Measurements from ENCODE around the gene PCDHB7. TPM values are rescaled to one million over a fixed set of nuclear protein-coding genes. Genes with fewer than 3 reads are reported as not detected.
"Not testable (repeated sequence)": the region's sequence is repeated elsewhere in the genome, so short reads cannot be mapped to it uniquely, and the experiment has no call there.

The PCDHB7 gene
- total RNA-seq, 1 experiment from 2014 or later, result not detected

GRCh38 chr5:141192110-141192725, 19.8 kb downstream of the PCDHB7 start, which contains the start of gene PCDHB10:
Gene PCDHB10, plus strand, starts transcription at chr5:141192353. Its CDS starts 200 bp downstream, at chr5:141192553.
- DNase-seq (ENCODE audit: low read depth, low spot score), result peak; percentile 32
- intact Hi-C loops (cut with micrococcal nuclease), result loop anchor here (2.0 kb wide), 1 partner anchor 367 kb away; no protein-coding TSS in a partner anchor
- H2AFZ ChIP-seq (ENCODE audit: low read depth, low read length, poor library complexity, severe bottlenecking), result no peak within 1 kb of the TSS
- no peak within 1 kb of the TSS for H3K9ac ChIP-seq (ENCODE audit: low read length)
- H3K27ac ChIP-seq (ENCODE audit: low read depth, low read length), result no peak within 1 kb of the TSS
- no peaks in the 10 kb centered on the region for H3K79me2 ChIP-seq (ENCODE audit: insufficient read depth, low read length)
- ATAC-seq, result peak; percentile 61; the same call in 1 of the 2 replicates
- H3K36me3 ChIP-seq (ENCODE audit: control insufficient read depth in 1 of 2, insufficient read depth in 2 of 2, low read length in 2 of 2), result no peaks in the 10 kb centered on the region
- POLR2A ChIA-PET, result no interaction called here
- CTCF ChIA-PET, result interaction anchor here (0.6 to 2.1 kb wide), 3 partner anchors 128 to 372 kb away, joined by 3 to 10 read pairs (median 4); partner anchors contain the start of gene TAF7
- no peaks in the 10 kb centered on the region for H3K4me1 ChIP-seq (ENCODE audit: control insufficient read depth in 1 of 2, insufficient read depth in 2 of 2, low read length in 2 of 2)
- no peaks in the 10 kb centered on the region for H3K9me2 ChIP-seq (ENCODE audit: insufficient read depth)
- peaks cover 0 to 1% of the 10 kb centered on the region in 2 experiments; a peak in 2 of 4 replicates for H3K9me3 ChIP-seq (ENCODE audit: control insufficient read depth in 1 of 2, insufficient read depth in 1 of 2, low read depth in 1 of 2, low read length in 2 of 2)
- no peaks in the 10 kb centered on the region for H3K27me3 ChIP-seq (ENCODE audit: insufficient read depth, low read length)
- TF ChIP-seq RAD21 (IDR thresholded peaks at IDR 0.05; ENCODE audit: low read depth), result peak; percentile 75
- TF ChIP-seq, protein P1, sequence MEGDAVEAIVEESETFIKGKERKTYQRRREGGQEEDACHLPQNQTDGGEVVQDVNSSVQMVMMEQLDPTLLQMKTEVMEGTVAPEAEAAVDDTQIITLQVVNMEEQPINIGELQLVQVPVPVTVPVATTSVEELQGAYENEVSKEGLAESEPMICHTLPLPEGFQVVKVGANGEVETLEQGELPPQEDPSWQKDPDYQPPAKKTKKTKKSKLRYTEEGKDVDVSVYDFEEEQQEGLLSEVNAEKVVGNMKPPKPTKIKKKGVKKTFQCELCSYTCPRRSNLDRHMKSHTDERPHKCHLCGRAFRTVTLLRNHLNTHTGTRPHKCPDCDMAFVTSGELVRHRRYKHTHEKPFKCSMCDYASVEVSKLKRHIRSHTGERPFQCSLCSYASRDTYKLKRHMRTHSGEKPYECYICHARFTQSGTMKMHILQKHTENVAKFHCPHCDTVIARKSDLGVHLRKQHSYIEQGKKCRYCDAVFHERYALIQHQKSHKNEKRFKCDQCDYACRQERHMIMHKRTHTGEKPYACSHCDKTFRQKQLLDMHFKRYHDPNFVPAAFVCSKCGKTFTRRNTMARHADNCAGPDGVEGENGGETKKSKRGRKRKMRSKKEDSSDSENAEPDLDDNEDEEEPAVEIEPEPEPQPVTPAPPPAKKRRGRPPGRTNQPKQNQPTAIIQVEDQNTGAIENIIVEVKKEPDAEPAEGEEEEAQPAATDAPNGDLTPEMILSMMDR (IDR thresholded peaks at IDR 0.05 in 2 of 3, conservative IDR thresholded peaks at IDR 0.05 in 1 of 3; ENCODE audit: borderline replicate concordance in 1 of 3, insufficient read depth in 1 of 3, low read depth in 2 of 3, low read length in 2 of 3), result peak; percentile 46 to 85 (median 68); a peak in 5 of 6 replicates
- TF ChIP-seq POLR2AphosphoS5 (IDR thresholded peaks at IDR 0.05; ENCODE audit: low read depth, low read length), result no peak
- no peaks in the 10 kb centered on the region for H4K20me1 ChIP-seq (ENCODE audit: insufficient read depth)
- H3K4me2 ChIP-seq (ENCODE audit: low read length), result no peak within 1 kb of the TSS
- no TSS peak for BruUV-seq (replicated peaks)
- no peak within 1 kb of the TSS for H3K4me3 ChIP-seq (replicated peaks in 1 of 2; ENCODE audit: low read depth in 1 of 2, low read length in 2 of 2)
- RAD21 ChIA-PET (ENCODE audit: low non-redundant PET in 1 of 2, low total read pairs in 2 of 2, uncharacterized antibody in 2 of 2, unreplicated experiment in 2 of 2), result no interaction called here

GRCh38 chr5:141194332-141194731, 21.9 kb downstream of the PCDHB7 start:
- H3K9ac ChIP-seq (ENCODE audit: low read length); H3K9me2 ChIP-seq (ENCODE audit: insufficient read depth); intact Hi-C loops (cut with micrococcal nuclease); POLR2A ChIA-PET; CTCF ChIA-PET; H3K79me2 ChIP-seq (ENCODE audit: insufficient read depth, low read length); BruUV-seq (replicated peaks); H3K4me1 ChIP-seq (ENCODE audit: control insufficient read depth in 1 of 2, insufficient read depth in 2 of 2, low read length in 2 of 2); H3K4me2 ChIP-seq (ENCODE audit: low read length); H2AFZ ChIP-seq (ENCODE audit: low read depth, low read length, poor library complexity, severe bottlenecking); RAD21 ChIA-PET (ENCODE audit: low non-redundant PET in 1 of 2, low total read pairs in 2 of 2, uncharacterized antibody in 2 of 2, unreplicated experiment in 2 of 2); H3K4me3 ChIP-seq (replicated peaks in 1 of 2; ENCODE audit: low read depth in 1 of 2, low read length in 2 of 2); H3K27me3 ChIP-seq (ENCODE audit: insufficient read depth, low read length); H4K20me1 ChIP-seq (ENCODE audit: insufficient read depth); DNase-seq (ENCODE audit: low read depth, low spot score); ATAC-seq; H3K36me3 ChIP-seq (ENCODE audit: control insufficient read depth in 1 of 2, insufficient read depth in 2 of 2, low read length in 2 of 2); H3K27ac ChIP-seq (ENCODE audit: low read depth, low read length): not testable (repeated sequence)
- H3K9me3 ChIP-seq (ENCODE audit: control insufficient read depth in 1 of 2, insufficient read depth in 1 of 2, low read depth in 1 of 2, low read length in 2 of 2), result peaks cover 0 to 11% of the 10 kb centered on the region in 2 experiments; a peak in 2 of 4 replicates
